HG03439 (cell line): ENCODE results near the gene TM4SF1.

Experiments used
- ATAC-seq: cut with Tn5 transposase; IDR thresholded peaks from one replicate; pipeline ENCODE4 v1.9.1; 2021; ENCODE audit warnings: mild to moderate bottlenecking, moderate library complexity; ENCODE audit not compliant: unreplicated experiment

TM4SF1 gene

GRCh38 chr3:149377408-149378364, at the start of gene TM4SF1:
TSS of gene TM4SF1 (minus strand) at chr3:149377649. CDS start at chr3:149377547, 102 bp downstream.
- ATAC-seq: no peak

GRCh38 chr3:149426325-149426724, 48.9 kb upstream of the TM4SF1 start:
- ATAC-seq: no peak

GRCh38 chr3:149424918-149425317, 47.5 kb upstream of the TM4SF1 start:
- ATAC-seq: no peak

GRCh38 chr3:149421764-149422163, 44.3 kb upstream of the TM4SF1 start:
- ATAC-seq: no peak

DNA sequence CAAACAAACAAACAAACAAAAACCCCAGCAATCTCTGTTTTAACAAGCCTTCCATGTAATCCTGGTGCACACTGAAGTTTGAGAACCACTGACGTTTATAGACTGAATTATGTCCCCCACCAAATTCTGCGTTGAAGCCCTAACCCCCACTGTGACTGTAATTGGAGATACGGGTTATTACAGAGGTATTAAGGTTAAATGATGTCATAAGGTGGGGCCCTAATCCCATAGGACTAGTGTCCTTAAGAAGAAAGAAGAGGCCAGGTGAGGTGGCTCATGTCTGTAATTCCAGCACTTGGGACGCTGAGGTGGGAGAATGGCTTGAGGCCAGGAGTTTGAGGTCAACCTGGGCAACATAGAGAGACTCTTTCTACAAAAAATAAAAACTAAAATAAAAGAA, 42.4 kb upstream of the TM4SF1 start:
- ATAC-seq: no peak

DNA sequence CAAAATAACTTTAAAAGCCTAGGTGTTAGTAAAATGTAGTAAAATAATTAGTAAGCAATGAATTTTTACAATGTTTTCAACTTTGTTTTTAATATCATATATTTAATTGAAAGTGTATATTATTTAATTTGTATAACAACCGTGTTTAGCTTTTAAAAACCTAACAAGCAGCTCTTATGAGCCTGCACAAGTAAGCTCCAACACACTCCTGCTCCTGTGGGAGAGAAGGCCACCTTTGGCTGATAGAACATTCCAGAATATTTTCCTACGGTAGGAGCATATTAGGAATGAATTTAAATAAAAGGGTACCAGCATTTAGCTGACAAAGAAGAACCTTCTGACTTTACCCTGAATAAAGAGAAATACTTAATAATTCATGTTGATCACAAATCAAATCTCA, 40.3 kb upstream of the TM4SF1 start:
- no peak for ATAC-seq

- ATAC-seq: peak; percentile 87
These were observed 39.7 kb upstream of the TM4SF1 start for GRCh38 chr3:149417174-149417573.

DNA sequence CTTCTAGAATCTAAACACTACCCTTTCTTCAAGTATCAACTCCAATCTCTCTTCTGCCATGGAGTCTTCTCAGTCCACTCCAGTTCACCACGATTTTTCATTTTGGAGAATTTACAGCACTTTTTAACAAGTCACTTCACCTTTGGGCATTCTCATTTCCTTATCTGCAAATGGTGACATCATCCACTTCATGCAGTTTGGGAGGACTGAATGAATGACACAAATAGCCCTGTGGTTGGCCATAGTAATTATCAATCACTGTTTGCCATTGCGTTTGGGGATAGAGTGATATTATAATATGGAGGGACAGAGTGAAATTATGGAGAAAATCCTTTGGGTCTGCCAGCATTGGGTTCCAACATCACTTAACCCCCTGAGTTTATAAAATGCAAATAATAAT, 38.0 kb upstream of the TM4SF1 start:
- no peak for ATAC-seq

DNA sequence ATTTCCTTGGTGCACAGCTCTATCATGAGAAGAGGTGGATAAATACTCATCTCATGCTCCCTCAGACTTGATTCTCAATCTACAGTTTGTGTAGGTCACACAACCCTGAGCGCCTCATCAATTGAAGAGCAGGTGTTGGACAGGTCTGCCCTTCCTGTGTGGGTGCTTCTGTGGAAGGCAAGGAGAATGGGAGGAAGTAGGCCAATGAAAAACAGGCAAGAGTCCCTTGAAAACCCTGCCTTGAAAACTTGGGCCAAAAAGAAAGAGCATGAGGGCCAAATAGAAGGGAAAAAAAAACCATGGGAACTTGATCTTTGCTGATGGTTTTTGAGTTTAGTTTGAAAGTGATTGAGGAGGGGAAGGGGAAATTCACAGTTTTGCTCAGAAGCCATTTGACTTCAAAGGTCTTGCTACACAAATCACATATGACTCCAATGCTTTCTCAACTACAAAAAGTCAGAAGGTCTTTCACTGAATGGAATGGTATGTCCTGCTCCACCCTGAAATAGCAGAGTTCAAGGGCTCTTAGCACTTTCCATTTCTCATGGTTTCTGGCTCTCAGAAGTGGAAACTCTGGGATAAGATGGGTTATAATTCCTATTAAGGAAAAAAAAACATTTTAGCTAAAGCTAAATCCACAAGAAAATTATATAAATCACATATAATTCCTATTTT, 37.2 kb upstream of the TM4SF1 start:
- no peak for ATAC-seq

DNA sequence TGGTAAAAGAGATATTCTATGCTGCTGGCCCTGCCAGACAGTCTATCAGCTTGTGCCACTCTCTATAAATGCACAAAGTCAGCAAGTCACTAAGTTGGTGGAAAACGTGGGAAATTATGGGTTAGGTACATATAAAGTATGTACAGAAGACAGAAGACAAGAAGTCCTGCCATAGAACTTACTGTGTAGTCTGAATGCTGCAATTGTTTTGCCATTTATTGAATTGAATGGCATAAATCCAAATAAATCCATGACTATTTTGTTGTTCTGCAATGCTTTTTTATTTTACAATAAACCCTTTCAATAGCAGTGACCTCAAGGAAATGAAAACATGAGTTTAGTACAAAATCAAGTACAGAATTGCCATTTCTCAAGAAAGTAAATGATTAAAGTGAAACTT, 34.1 kb upstream of the TM4SF1 start:
- no peak for ATAC-seq

- no peak for ATAC-seq
These were observed 31.9 kb upstream of the TM4SF1 start for GRCh38 chr3:149409351-149409750.

- no peak for ATAC-seq
These were observed 30.4 kb upstream of the TM4SF1 start for GRCh38 chr3:149407898-149408297.

- ATAC-seq: no peak
These were observed 28.8 kb upstream of the TM4SF1 start for GRCh38 chr3:149406244-149406752.

DNA sequence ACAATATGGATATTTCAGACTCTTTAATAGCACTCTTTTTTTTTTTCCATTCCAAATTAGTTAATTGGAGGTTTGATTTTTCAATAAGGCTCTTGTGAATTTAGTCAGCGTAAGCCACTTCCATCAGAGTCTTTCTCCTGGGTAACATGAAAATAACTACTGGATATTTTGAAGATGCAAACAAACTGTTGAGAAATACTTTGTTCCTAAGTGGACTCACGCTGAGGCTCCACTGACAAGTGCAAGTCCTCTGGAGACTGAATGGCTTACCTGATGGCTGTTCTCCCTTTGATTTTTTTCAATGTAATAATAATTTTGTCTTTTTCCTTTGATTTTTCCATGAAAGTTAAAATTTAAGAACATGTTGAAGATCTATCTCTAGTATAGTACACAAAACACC, 26.0 kb upstream of the TM4SF1 start:
- ATAC-seq: no peak

DNA sequence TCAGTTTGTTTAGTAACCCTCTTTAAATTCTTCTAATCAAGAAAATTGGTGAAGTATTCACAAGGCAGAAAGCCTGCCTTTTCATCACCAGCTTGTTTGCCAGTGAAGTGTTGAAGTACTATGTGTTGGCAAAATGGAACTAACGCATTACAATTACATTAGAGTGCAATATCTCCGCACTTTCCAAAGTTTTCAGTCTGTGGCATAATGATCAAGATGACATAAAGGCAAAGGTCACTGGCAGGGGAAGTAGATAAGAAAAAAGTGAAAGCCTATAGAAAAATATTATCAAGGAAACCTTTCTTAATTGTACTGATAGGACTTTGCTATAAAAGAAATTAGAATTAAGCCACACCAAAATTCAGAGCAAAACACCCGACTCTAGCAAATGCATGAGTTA, 25.0 kb upstream of the TM4SF1 start:
- no peak for ATAC-seq

GRCh38 chr3:149401926-149402310, 24.5 kb upstream of the TM4SF1 start:
- ATAC-seq: no peak

GRCh38 chr3:149401212-149401925, 23.9 kb upstream of the TM4SF1 start:
- no peak for ATAC-seq

DNA sequence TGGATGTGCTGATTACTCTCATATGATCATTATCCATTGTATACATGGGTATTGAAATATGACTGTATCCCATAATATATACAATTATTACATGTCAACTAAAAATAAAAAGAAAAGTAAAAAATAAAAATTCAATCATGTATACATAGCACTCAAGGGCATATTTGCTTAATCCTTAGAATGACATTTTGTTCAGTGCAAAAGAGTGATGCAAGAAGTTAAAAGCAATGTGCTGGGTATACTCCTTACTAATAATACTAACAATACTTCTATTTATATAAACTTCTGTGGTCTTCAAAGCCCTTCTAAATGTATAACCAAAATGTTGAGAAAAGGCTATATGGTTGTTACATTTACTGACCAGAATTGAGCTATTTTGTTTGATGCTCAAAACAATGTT, 23.2 kb upstream of the TM4SF1 start:
- no peak for ATAC-seq

DNA sequence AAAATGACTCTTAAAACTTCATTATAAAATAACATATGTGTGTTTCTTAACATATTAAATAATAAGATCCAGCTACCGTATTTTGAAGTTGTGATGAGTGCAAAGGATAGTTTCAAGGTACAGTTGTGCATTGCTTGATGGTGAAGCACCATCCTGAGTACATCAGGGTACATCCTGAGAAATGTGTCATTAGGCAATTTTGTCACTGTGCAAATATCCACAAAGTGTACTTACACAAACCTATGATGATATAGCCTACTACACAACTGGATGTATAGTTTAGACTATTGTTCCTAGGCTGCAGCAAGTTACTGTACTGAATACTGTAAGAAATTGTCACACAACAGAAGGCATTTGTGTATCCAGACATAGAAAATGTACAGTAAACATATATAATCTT, 20.8 kb upstream of the TM4SF1 start:
- no peak for ATAC-seq

GRCh38 chr3:149397528-149397927, 20.1 kb upstream of the TM4SF1 start:
- no peak for ATAC-seq

DNA sequence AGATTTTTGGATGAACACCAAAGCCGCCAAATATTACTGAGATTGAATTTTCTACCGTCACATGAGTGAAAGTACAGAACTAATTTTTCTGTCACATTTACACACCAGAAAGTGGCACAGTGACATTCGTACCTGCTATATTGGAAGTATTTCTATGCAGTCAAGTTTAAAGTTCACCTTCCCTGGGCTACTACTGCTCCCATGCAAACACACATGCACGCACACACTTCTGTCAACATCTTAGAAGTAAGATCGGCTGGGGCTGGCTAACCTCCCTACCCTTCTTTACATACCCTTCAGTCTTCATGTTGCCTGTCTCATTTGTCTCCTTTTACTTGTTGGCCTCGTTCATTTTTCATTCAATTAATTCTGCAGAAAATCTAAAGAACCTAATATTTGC, 19.0 kb upstream of the TM4SF1 start:
- no peak for ATAC-seq
